CD4-positive, alpha-beta T cell treated with Interleukin-17A for 1 hour (primary cell): ENCODE measurements around the gene ISCU.
A peak's percentile ranks its signal among the peaks of the same experiment; 100 is the strongest.
"Not testable (repeated sequence)": the region's sequence is repeated elsewhere in the genome, so short reads cannot be mapped to it uniquely, and the experiment has no call there.

Experiments used
- DNase-seq: peaks from one replicate; pipeline ENCODE4 v3.0.0-alpha.2; 2020

Gene ISCU

DNA sequence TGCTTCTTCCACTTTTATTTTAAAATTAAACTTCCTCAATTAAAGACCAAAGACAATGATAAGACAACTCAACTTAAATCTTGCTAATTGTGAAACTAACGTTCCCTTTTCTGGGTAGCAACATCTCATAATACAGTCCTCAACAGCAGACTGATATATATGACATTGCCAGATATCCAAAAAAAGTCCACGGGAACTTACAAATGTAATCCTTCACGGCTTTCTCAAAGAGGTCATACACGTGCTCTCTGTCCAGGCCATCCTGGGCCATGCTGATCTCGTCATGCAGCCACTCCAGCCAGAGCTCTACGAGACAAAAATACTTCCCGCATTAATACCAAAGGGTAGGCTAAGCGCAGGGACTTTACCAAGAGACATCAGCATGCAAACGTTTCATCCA is 14.7 kb upstream of the ISCU start:
- DNase-seq = no peak

DNA sequence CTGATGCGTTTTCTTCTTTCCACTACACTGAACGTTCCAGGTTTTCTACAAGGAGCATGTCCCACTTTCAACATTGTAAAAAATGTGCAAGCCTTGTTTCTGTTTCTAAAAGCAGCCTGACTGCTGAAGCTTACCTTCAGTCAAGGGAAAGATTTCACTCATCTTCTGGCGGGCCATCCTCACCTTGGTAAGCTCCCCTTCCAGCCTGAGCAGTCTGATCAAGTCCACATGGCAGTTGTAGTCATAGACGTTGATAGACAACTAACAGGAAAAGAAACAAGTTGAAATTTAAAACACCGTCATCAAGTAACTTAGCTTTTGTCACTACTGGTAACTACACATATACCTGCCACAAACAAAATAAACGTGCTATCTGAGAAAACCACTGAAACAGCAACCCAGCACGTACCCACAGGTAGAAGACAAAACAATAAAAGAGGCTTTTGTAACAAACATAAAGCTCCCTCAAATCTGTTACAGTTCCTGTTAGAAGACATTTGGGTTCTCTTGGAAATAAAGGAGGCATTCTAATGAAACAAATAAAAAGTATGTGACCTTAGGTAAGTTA is 13.4 kb upstream of the ISCU start:
- DNase-seq = no peak

DNA sequence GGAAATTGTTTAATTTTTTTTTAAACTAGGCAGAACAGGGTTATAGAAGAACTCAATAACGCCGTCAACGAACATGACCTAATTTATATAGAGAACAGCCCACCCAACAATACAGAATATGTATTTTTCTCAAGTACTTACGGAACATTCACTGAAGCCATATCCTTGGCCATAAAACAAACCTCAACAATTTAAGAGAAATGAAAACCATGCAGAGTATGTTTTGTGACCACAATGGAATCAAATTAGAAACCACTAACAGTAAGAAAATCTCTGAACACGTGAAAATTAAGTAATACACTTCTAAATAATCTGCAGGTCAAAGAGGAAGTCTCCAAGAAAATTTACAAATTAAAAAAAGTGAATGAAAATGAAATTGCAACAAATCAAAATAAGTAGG is 10.9 kb upstream of the ISCU start:
- DNase-seq = no peak

DNA sequence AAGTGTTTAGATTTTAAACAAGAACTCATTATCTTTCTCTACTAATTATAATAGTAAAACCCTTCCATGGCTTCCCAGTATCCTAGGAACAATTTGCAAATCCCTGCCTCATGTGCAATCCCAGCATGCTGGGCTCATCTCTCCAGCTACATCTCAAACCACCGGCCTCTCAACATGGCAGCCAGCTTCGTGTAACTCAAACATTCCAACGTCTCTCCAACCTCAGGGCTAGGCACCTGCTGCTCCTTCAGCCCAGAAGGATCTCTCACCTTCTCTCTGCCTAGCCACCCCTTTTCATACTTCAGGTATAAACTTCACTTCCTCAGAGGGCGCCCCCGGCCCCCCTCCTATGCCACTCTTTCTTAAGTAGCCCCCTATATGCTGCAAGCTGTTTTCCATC is 8.6 kb upstream of the ISCU start:
- DNase-seq = no peak

DNA sequence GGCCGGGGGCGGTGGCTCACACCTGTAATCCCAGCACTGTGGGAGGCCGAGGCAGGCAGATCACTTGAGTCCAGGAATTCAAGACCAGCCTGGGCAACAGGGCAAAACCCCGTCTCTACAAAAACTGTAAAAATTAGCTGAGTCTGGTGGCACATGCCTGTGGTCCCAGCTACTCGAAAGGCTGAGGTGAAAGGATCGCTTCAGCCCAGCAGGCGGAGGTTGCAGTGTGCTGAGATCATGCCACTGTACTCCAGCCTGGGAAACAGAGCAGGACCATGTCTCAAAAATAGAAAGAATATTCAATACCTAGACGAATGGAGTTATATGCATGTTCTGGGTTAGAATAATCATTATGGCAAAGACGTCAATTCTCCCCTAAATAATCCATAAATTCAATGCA is 7.0 kb upstream of the ISCU start:
- DNase-seq = not testable (repeated sequence)

DNA sequence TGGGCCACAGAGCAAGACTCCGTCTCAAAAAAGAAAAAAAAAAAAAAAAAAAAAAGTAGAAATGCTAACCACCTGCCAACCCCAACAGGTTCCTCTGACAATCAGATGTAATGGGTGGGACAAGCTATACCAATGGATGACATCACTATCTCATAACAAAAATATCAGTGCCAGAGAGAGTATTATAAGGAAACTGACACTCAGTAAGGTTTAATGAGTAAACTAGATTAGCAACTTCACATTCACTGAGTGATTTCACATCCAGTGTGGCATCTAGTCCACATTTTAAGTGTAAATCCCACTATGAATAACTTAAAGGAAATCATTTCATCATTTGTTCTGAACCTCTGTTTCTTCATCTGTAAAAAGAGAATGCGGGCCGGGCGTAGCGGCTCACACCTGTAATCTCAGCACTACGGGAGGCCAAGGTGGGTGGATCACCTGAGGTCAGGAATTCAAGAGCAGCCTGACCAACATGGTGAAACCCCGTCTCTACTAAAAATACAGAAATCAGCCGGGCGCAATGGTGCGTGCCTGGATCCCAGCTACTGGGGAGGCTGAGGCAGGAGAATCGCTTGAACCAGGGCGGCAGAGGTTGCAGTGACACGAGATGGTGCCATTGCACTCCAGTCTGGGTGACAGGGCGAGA is 3.3 kb upstream of the ISCU start:
- DNase-seq = no peak

DNA sequence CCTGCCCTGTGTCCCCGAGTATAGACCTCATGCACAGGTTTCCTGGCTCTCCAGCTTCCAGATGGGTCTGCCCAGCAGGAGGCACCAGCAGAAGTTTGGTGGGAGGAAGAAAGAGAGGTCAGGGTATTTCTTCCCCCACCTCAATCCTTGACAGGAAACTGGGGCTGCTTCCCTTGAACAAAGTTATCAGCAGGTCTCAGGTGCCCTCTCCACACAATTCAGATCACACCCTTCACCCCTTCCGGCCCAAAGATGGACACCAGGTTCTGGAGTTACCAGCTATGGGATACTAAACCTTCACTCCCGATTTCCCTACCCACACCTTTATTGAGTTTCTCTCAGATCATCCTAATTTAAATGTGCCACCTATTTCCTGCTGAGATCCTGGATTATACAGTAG is 2.6 kb upstream of the ISCU start:
- no peak for DNase-seq

DNA sequence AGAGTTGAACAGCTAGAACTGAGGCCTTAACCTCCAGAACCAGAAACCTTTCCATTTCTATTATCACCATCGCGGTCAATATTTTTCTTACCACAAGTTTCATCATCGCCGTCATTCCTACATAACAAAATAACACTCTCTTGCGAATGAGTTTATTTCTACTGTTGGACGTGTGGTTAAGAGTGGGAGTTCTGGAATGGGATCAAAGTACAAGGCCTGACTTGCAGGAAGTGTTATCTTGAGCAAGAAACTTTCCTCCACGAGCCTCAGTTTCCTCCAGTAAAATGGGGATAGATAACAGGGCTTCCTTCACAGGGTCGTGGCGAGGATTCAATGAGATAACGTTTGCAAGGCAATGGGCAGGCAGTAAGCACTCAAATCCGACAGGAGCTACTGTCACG is 2.1 kb upstream of the ISCU start:
- DNase-seq = no peak

DNA sequence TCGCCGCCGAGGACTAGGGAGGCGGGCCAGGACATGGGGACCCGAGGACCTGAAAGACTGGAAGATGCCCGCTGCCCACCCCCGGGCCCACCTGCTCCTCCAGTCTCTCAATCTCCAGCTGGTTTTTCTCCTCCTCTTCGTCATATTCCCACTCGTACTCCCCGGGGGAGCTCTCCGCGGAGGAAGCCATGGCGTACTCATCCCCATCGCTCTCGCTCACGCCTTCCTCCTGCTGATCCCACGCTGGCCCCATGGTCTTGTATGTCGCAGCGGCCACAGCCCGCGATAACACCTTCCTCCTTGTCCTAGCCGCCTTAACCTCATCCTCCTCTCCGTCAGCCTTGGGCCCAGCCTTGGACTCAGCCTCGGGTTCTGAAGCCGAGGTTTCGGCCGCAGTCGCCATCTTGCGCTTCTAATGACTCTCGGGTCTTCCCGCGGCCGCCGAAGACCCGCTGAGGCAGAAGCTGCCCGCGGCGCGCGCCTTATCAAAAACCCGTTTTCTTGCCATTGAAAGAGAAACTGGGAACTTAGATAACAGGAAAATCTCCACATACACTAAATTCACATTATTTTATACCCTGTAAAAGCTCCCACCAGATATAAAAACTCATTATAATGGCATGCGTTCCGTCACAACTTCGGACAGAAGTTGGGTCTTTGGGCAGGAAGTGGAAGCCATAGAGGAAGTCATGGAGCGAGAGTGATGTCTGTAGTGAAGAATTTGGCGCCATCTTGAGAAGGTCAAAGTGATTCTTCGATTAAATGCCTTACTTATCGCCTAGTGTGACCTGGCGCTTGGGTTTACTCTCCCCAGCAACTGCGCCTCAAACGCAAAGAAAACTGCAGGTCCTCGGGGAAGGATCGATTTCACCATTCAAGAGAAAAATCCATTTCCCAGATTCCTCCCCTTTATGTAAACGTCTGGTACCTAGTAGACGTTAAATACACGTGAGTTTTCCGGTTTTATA is 1.4 kb upstream of the ISCU start, which contains the start of gene SART3:
Gene SART3 (minus strand): TSS at position 422 of the 968 bp plus-strand sequence. CDS start 19 bp downstream, at position 403.
- DNase-seq = peak; percentile 92

DNA sequence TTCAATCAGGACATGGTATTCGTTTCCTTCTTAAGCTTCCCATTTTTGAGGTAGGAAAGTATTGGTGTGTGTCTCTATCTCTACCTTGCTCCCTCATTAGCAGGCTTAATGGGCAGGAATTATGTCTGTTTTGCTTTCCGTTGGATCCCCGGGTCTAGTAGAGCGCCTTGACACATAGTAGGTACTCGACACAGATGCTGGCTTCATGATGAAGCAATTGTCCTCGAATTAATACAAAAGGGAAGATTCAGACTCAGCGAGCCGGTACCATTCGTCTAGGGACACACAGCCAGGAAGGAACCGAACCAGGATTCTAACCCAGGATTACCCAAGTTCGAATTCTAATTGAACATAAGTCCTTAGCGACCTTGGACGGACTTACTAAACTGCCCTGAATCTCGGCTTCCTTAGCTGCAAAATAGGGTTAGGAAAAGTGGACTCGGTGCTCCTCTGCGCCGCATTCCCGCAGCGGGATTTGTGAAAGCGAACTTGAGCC is 496 bp upstream of the ISCU start:
- no peak for DNase-seq

DNA sequence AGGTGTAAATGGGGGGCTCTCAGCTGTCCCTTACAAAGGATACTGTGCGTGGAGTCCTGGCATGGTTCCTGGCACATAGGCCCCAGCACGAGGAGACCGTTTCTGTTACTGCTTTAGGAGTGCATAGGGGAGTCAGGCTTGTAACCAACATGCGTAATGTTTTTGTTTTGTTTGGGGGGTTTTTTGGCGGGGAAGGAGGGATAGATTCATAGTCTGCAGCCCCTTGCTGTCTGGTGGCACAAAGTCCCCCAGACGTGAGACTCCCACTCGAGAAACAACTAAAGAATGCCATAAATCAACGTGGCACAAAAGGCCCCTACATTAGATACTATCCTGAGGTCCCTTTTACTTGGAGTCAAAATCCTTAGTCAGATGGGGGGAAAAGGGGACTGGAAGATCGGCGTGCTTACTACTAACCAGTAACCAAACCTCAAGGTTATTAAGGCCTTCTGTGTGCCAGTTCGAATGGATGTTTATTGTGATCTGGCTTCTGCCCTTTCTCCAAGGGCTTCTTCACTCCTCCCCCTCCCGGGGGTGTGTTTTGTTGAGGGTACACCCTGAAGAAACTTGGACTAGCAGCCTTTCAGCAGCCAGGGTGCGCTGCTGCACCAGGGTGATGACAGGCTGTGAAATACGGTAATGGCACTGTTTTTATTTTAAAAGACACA is 874 bp downstream of the ISCU start:
- peak; percentile 91 for DNase-seq

DNA sequence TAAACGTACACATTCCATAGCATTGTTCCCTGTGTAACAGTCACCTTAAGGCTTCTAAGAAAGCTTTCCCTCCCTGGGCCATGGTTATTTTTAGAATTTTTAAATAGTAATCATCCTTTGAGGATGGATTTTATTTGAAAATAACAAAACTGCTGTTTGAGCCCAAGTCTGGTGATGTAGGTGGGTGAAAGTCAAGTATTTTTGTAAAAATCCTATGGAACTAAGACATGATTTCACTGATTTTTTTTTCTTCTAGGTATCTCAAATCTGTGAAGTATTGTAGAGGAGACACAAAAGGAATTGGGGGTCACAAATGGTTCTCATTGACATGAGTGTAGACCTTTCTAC is 1.4 kb downstream of the ISCU start:
- DNase-seq = no peak

DNA sequence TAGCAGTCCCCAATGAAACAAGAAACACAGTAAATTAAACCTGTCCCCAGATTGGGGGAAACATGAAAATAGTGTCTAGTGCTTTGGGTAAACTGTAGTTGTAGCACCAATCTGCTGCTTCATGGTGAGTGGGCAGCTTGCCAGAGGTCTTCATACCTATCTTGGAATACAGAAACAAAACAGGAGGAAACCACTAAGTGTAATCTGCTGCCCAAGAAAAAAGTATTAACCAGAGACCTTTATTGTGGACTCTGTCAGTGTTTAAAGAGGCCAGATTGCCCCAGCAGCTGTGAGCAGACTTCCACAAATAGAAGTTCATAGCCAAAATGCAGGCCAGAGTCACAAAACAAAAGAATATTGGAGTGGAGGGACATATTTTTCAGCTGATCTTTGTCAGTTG is 2.3 kb downstream of the ISCU start:
- no peak for DNase-seq

DNA sequence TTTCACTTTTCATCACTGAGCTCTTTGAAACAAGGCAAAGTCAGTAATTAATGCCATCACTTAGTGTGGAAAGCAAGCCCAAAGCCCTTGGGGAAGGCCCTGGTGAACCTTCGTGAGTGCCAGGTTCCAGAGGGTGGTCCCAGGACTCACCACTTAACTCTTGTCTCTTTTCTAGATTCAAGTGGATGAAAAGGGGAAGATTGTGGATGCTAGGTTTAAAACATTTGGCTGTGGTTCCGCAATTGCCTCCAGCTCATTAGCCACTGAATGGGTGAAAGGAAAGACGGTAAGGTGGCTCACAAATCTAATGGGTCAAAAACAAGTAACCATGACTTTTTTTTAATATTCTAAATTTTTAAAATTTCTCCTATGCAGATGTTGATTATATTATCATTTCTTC is 2.8 kb downstream of the ISCU start:
- DNase-seq = no peak

DNA sequence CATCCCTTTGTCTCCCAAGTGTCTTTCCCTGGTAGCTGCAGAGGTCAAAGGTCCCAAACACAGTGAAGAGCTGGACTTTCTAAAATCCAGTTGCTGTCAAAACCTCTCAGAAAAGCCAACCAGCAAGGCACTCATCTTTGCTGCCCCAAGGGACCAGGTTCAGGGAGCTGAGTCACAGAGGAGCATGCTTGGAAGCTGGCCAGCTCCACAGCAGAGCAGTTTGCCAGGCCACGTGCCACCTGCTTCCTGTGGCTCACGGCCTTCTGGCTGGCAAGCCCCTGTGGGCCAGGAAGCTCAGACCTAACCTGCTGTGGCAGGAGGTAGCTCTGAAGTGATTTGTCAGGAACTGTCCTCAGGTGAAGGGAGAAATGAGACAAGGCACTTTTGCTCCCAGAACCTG is 3.6 kb downstream of the ISCU start:
- peak; percentile 60 for DNase-seq

DNA sequence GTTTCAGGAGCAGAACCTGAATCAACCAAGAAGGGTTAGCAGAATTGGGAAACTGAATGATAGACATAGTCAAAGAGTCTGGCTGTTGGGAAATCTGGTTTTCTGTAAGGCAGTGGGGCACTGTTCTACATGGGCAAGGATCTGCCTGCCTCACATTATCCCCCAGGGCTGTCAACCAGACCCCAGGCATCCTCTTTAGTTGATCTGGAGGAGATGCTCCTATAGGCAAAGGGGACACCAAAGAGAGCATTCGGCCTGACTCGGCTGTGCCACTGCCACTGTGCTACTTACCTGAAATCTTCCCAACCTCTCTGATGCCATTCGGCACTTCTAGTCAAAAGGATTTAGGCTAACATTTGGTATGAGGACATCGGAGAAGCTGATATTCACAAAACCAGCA is 4.1 kb downstream of the ISCU start:
- no peak for DNase-seq

DNA sequence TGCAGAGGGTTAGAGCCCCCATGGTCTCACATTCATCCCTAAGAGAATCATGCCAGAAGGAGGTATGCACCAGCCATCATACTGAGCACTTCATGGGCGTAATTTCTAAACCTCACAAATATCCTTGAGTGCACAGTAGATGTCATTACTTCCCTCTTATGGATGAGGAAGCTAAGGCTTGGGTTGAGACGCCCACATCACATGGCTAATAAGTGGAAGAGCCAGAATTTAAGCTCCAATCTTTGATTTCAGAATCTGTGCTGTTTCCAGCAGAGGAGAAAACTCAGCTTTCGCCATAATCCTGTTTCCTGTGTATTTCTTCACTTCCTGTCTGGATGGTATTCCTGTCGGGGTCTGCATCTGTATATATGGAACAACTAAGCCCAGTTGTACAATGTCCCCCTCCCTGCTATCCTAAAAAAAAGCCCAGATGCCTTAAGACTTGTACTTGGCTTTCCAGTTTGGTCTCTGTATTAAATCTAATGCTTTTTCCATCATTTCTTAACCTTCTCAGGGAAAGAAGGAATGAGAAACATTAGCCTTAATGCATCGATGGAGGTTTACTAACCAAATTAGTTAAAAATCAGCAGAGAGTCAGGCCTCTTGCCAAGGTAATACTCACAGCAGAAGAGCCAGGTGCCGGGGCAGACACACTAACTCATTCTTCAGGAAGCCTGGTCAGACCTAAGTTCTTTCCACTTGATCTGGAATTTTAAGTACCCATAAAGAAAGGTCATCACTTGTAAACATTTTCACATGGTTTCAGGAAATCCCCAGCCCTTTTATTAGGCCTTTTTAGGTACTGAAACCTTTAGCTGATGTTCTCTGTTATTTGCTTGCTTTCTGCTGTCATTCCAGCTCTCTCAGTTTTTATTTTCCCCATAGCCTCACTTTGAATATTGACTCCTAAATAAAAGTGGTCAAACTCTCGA is 5.3 kb downstream of the ISCU start:
- DNase-seq = no peak

DNA sequence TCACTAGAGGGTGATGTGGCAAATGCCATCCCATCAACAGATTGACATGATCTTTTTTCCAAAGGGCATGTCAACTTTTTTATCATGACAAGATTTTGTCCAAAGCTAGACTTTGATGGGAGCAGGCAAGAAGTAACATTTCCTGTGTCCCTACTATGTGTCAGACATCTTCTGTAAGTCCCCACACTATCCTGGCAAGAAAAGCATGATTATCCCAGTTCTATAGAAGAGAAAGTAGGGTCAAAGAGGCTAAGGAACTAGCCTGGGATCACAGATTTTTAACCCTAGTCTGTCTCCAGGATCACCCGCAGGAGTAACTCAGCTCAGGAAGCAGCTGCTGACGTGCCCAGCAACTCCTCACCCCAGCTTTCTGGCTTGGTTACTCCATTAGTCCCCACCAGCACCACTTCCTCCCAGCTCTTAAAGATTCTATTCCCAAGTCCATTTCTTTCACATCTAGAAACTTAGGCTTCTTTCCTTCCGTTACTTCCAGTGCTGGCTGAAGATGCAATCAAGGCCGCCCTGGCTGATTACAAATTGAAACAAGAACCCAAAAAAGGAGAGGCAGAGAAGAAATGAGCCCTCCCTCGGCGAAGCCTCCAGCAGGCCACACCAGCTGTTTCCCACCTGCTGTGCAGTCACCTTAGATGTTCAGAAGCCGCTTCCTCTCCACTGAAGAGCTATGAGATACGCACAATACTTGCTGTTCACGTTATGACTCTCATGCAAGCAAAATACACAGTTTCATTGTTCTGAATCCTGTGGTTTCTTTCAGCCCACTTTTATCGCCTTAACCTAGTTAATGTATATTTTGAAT is 6.2 kb downstream of the ISCU start:
- peak; percentile 78 for DNase-seq

DNA sequence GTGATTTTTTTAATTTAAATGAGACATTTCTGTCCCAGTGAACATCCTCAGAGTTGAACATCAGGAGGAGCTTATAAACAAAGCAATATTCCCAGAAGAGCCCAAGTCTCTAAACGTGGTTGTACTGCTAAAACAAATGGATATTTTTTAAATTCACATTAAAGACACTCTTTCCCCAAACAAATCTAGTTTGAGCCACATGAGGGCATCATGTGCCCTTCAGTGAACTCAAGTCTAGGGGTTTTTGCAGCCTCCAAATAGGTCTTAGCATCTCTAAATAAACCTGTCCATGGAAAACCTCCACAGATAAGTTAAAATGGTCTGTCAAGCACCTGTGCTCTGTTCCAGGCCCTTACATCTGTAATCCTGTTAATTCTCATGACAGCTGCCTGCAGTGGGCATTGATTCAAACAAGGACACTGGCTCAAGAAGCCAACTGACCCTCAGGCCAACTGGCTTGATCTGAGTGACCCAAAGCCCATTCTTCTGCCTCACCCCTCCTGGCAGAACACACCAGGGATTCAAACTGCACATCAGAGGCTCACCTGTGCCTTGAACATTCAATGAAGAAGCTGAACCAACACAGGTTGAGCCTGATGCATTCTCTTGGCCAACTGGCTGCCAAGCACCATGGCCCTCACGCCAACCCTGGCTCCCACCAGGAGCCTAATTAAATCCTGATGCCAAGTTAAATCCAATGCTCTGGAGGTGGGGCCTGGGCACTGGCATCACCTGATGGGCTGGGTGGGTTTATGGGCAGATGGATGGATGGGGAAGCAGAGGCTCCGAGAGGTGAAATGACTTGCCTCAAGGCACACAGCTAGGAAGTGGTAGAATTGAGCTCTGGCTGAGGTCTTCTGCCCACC is 8.6 kb downstream of the ISCU start:
- DNase-seq = peak; percentile 35

DNA sequence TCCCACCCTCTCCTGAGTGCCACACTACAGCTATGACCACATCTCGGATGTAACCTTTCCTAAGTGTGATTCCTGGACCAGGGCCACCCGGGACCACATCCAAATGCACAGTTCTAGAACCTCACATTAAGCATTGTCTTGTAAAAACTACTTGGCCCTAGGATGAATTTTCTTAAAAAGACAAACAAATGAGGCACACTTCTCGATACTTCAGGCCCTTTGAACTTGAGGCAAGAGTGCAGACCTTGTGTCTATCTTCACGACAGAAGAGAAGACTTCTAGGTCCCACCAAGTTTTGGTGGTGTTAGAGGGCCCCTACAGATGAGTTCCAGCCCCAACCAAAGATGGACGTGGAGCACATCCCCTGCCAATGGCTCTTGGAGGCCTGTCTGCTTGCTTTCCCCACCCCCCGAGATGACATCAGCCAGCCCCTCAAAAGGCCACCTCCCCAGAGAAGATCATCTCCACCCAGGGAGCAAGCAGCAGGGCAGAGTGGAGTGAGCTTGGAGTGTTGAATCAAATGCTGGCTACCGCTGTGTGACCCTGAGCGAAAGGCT is 9.3 kb downstream of the ISCU start:
- no peak for DNase-seq
